ENCODE data around the gene AP3B1. TPM values are rescaled to one million over a fixed set of nuclear protein-coding genes. Genes with fewer than 3 reads are reported as not detected.

AP3B1 gene
- total and polyA plus RNA-seq, 3 experiments from 2014 or later, result 27.1 to 41.1 (median 40.3) TPM

DNA sequence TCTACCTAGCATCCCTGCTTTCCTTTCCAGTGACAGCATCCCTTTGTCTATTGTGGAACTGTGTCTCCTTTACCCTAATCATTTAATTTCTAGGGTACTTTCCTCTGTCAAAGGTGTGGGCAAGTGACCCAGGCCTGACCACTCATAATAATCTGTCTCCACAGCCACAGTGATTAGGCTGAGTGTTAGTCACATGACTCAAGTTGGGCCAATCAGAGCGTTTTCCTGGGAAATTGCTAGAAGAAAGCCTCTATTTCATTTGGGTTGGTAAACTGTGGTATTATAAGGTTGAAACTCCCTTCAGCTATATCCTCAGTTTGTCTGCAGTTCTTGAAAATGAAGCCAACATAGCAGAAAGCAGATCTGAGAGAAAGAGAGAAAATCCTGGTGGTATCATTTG lies 14.2 kb upstream of the AP3B1 start:
- Mint-ChIP-seq H3K27ac (no peak overlapping the region), H3K36me3 (no peaks in the 10 kb centered on the region), H3K27me3 (peaks cover 35 to 46% of the 10 kb centered on the region in 2 donors), H3K4me1 (no peaks in the 10 kb centered on the region), H3K4me3 (no peak overlapping the region), H3K9me3 (no peaks in the 10 kb centered on the region)
- no peaks in the 10 kb centered on the region for H3K9me3 ChIP-seq (ENCODE audit: low read length)
- peaks cover 3% of the 10 kb centered on the region for H3K27me3 ChIP-seq (ENCODE audit: insufficient read depth, low read length, poor library complexity, severe bottlenecking)
- H3K27ac ChIP-seq (ENCODE audit: low read depth, low read length), result no peak overlapping the region
- POLR2A ChIA-PET, result no interaction called here
- DNase-seq, result no peak
- H3K4me1 ChIP-seq (ENCODE audit: insufficient read depth, low read length), result no peaks in the 10 kb centered on the region
- no peak overlapping the region for H3K4me3 ChIP-seq (ENCODE audit: low read length)
- CTCF ChIA-PET, result no interaction called here
- H3K36me3 ChIP-seq (ENCODE audit: insufficient read depth, low read length), result no peaks in the 10 kb centered on the region

DNA sequence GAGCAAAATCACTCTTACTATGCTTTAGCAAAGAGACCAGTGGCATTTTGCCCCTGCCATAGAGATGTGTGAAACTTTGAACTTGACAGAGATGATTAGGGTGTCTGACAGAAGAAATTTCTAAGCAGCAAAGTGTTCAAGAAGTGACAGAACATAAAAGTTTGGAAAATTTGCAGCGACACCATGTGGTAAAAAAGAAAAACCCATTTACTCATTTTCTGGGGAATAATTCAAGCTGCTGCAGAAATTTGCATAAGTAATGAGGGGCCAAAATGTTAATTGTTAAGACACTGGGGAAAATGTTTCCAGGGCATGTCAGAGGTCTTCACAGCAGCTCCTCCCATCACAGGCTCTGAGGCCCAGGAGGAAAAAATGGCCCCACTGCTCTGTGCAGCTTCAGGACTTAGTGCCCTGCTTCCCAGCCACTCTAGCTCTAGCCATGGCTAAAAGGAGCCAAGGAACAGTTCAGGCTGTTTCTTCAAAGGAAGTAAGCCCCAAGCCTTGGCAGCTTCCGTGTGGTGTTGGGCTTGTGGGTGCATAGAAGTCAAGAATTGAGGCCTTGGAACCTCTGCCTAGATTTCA lies 6.1 kb upstream of the AP3B1 start:
- Mint-ChIP-seq H3K4me3 (no peak overlapping the region), H3K9me3 (no peaks in the 10 kb centered on the region), H3K4me1 (peaks cover 4 to 5% (median 5%) of the 10 kb centered on the region in 3 donors), H3K27me3 (peaks cover 18 to 23% of the 10 kb centered on the region in 2 donors), H3K27ac (peak overlapping the region in 1 of 8 donors; percentile 20), H3K36me3 (peaks cover 0 to 1% (median 0%) of the 10 kb centered on the region in 3 donors)
- no peak overlapping the region for H3K27ac ChIP-seq (ENCODE audit: low read depth, low read length)
- H3K4me3 ChIP-seq (ENCODE audit: low read length), result no peak overlapping the region
- ChIA-PET CTCF (interaction anchor here (0.7 to 1.5 kb wide), 5 partner anchors 10 to 58 kb away, joined by 3 to 8 read pairs (median 3); no protein-coding TSS in a partner anchor), POLR2A (no interaction called here)
- no peaks in the 10 kb centered on the region for H3K27me3 ChIP-seq (ENCODE audit: insufficient read depth, low read length, poor library complexity, severe bottlenecking)
- no peaks in the 10 kb centered on the region for H3K9me3 ChIP-seq (ENCODE audit: low read length)
- H3K4me1 ChIP-seq (ENCODE audit: insufficient read depth, low read length), result no peaks in the 10 kb centered on the region
- H3K36me3 ChIP-seq (ENCODE audit: insufficient read depth, low read length), result no peaks in the 10 kb centered on the region
- DNase-seq, result no peak

DNA sequence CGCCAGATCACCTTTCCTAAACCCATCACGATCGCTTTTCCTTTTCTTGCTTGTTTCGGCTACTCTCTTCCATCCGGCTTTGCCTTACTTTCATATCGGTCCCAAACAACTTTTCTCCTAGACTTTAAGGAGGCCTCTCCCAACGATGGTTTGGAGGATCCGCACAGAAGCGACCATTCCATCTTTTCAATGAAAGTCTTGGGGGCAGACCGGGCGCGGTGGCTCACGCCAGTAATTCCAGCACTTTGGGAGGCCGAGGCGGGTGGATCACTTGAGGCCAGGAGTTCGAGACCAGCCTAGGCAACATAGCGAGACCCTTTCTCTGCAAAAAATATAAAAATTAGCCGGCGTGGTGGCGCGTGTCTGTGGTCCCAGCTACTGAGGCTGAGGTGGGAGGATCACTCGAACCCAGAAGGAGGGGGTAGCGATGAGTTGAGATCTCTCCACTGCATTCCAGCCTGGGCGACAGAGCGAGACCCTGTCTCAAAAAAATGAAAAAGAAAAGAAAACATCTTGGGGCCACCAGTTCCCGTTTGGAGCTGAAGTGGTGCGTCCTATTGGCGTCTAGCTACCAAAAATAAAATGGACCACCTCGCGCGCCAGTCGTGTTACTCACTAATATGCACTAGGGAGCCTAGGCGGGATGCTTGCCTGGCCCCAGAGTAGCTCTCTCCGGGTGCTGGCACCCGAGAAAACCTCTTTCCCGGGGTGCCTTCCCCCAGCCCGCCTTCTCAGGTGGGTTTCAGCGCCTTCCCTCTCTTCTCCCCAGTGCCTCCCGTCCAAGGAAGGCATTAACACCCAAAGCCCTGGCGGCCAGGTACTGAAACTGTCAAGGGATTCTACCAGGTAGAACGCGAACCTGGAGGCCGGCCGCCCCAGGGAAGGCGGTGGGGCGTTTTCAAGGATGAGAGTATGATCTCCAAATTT lies 800 bp upstream of the AP3B1 start:
- DNase-seq, result peak; percentile 42 to 73 (median 53)
- H3K36me3 ChIP-seq (ENCODE audit: insufficient read depth, low read length), result no peaks in the 10 kb centered on the region
- peak overlapping the region; percentile 100 for H3K4me3 ChIP-seq (ENCODE audit: low read length)
- H3K9me3 Mint-ChIP-seq, result no peaks in the 10 kb centered on the region
- CTCF ChIA-PET, result interaction anchor here (0.7 to 6.4 kb wide), 7 partner anchors 9 to 838 kb away, joined by 3 to 73 read pairs (median 4); partner anchors contain the start of gene SCAMP1
- POLR2A ChIA-PET, result interaction anchor here (1.7 to 6.1 kb wide), 3 partner anchors 64 to 803 kb away, joined by 4 to 111 read pairs (median 16); partner anchors contain the start of genes SCAMP1 and WDR41
- no peaks in the 10 kb centered on the region for H3K9me3 ChIP-seq (ENCODE audit: low read length)
- H3K27me3 ChIP-seq (ENCODE audit: insufficient read depth, low read length, poor library complexity, severe bottlenecking), result no peaks in the 10 kb centered on the region
- peak overlapping the region; percentile 90 to 100 (median 99) for H3K4me3 Mint-ChIP-seq
- peaks cover 0 to 15% (median 1%) of the 10 kb centered on the region in 3 donors for H3K36me3 Mint-ChIP-seq
- peaks cover 32 to 41% (median 40%) of the 10 kb centered on the region in 3 donors for H3K4me1 Mint-ChIP-seq
- peaks cover 23% of the 10 kb centered on the region for H3K4me1 ChIP-seq (ENCODE audit: insufficient read depth, low read length)
- peaks cover 6 to 9% of the 10 kb centered on the region in 2 donors for H3K27me3 Mint-ChIP-seq
- H3K27ac Mint-ChIP-seq, result peak overlapping the region; percentile 93 to 100 (median 99)
- H3K27ac ChIP-seq (ENCODE audit: low read depth, low read length), result peak overlapping the region; percentile 93

DNA sequence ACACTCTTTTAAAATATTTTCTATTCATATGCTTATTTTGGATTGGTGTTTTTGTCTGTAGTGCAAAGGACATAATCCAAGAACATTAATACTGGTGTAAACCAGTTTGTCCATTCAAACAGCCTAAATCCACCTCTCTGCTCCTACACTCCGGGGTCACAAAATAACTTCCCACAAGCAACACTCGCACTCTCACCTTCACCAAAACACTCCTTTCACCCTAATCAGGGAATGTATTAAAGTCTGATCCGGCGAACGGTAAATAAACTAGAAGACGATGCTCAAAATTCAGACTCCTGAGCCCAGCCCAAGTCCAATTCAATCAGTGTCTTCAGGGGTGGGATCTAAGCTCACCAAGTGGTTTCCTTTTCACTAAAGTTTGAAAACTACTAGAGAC lies 649 bp downstream of the AP3B1 start:
- peak in 1 of 5 donors; percentile 4 for DNase-seq
- H3K27ac ChIP-seq (ENCODE audit: low read depth, low read length), result peak overlapping the region; percentile 93
- POLR2A ChIA-PET, result interaction anchor here (6.1 kb wide), 1 partner anchor 67 kb away, joined by 111 read pairs; the partner anchor contains the start of gene SCAMP1
- peak overlapping the region; percentile 90 to 100 (median 99) for H3K4me3 Mint-ChIP-seq
- H3K36me3 ChIP-seq (ENCODE audit: insufficient read depth, low read length), result no peaks in the 10 kb centered on the region
- peak overlapping the region; percentile 93 to 100 (median 99) for H3K27ac Mint-ChIP-seq
- peak overlapping the region; percentile 100 for H3K4me3 ChIP-seq (ENCODE audit: low read length)
- H3K9me3 Mint-ChIP-seq, result no peaks in the 10 kb centered on the region
- peaks cover 23% of the 10 kb centered on the region for H3K4me1 ChIP-seq (ENCODE audit: insufficient read depth, low read length)
- H3K36me3 Mint-ChIP-seq, result peaks cover 0 to 15% (median 1%) of the 10 kb centered on the region in 3 donors
- peaks cover 0 to 9% of the 10 kb centered on the region in 2 donors for H3K27me3 Mint-ChIP-seq
- CTCF ChIA-PET, result interaction anchor here (0.9 to 6.4 kb wide), 2 partner anchors 66 to 690 kb away, joined by 3 to 73 read pairs; partner anchors contain the start of gene SCAMP1
- H3K27me3 ChIP-seq (ENCODE audit: insufficient read depth, low read length, poor library complexity, severe bottlenecking), result no peaks in the 10 kb centered on the region
- H3K9me3 ChIP-seq (ENCODE audit: low read length), result no peaks in the 10 kb centered on the region
- peaks cover 45 to 55% (median 53%) of the 10 kb centered on the region in 3 donors for H3K4me1 Mint-ChIP-seq

DNA sequence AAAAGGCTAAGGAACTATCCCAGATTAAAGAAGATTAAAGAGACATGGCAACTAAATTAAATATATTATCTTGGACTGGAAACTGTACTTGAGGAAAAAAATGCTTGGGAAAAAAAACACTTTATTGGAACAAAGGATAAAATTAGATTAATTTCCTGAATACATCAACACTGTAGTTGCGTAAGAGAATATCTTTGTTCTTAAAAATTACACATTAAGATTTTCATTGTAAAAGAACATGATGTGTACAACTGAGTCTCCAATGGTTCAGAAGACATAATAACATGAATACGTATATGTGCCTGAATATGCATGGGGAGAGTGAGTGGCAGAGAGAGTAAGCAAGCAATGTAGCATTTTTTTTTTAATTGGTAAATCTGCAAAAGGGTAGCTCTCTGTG lies 2.8 kb downstream of the AP3B1 start:
- peak overlapping the region in 2 of 7 donors; percentile 25 to 86 for H3K4me3 Mint-ChIP-seq
- CTCF ChIA-PET, result interaction anchor here (1.9 to 6.4 kb wide), 2 partner anchors 24 to 68 kb away, joined by 4 to 73 read pairs; partner anchors contain the start of gene SCAMP1
- no peak overlapping the region for H3K4me3 ChIP-seq (ENCODE audit: low read length)

DNA sequence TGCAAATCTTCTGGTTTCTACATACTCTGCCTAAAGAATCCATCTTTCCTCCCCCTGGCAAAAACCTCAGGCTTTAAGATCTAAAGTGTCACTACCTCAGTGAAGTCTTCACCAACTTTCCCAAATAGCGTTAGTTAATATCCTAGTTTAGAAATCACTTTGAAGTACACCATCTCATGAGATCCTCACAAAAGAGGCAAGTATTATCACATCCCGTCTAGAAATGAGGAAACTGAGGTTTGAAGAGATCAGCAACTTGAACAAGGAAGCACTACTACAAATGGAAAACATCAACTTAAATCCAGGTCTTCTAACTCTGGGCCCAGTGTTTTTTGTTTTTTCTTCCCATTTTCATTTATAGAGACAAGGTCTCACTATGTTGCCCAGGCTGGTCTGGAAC lies 4.6 kb downstream of the AP3B1 start:
- H3K27me3 Mint-ChIP-seq, result peaks cover 0 to 8% of the 10 kb centered on the region in 2 donors
- Histone ChIP-seq H3K27me3 (ENCODE audit: insufficient read depth, low read length, poor library complexity, severe bottlenecking) (no peaks in the 10 kb centered on the region), H3K27ac (ENCODE audit: low read depth, low read length) (no peak overlapping the region), H3K4me3 (ENCODE audit: low read length) (no peak overlapping the region), H3K9me3 (ENCODE audit: low read length) (no peaks in the 10 kb centered on the region), H3K36me3 (ENCODE audit: insufficient read depth, low read length) (no peaks in the 10 kb centered on the region), H3K4me1 (ENCODE audit: insufficient read depth, low read length) (peaks cover 31% of the 10 kb centered on the region)
- POLR2A ChIA-PET, result no interaction called here
- H3K36me3 Mint-ChIP-seq, result peaks cover 0 to 11% (median 8%) of the 10 kb centered on the region in 3 donors
- H3K4me3 Mint-ChIP-seq, result no peak overlapping the region
- peaks cover 66 to 85% (median 79%) of the 10 kb centered on the region in 3 donors for H3K4me1 Mint-ChIP-seq
- DNase-seq, result no peak
- peak overlapping the region in 4 of 8 donors; percentile 10 to 63 (median 58) for H3K27ac Mint-ChIP-seq
- H3K9me3 Mint-ChIP-seq, result no peaks in the 10 kb centered on the region
- CTCF ChIA-PET, result no interaction called here

More for the DNA sequence above, 2.8 kb downstream of the AP3B1 start:
- H3K27me3 ChIP-seq (ENCODE audit: insufficient read depth, low read length, poor library complexity, severe bottlenecking), result no peaks in the 10 kb centered on the region
- H3K36me3 ChIP-seq (ENCODE audit: insufficient read depth, low read length), result no peaks in the 10 kb centered on the region
- Mint-ChIP-seq H3K36me3 (peaks cover 0 to 15% (median 1%) of the 10 kb centered on the region in 3 donors), H3K9me3 (no peaks in the 10 kb centered on the region), H3K27me3 (peaks cover 0 to 9% of the 10 kb centered on the region in 2 donors), H3K27ac (peak overlapping the region in 2 of 8 donors; percentile 4 to 69), H3K4me1 (peaks cover 55 to 73% (median 68%) of the 10 kb centered on the region in 3 donors)
- POLR2A ChIA-PET, result interaction anchor here (1.4 to 6.1 kb wide), 2 partner anchors 69 kb away, joined by 3 to 111 read pairs; partner anchors contain the start of gene SCAMP1
- H3K27ac ChIP-seq (ENCODE audit: low read depth, low read length), result no peak overlapping the region
- no peak for DNase-seq
- peaks cover 23% of the 10 kb centered on the region for H3K4me1 ChIP-seq (ENCODE audit: insufficient read depth, low read length)
- H3K9me3 ChIP-seq (ENCODE audit: low read length), result no peaks in the 10 kb centered on the region

DNA sequence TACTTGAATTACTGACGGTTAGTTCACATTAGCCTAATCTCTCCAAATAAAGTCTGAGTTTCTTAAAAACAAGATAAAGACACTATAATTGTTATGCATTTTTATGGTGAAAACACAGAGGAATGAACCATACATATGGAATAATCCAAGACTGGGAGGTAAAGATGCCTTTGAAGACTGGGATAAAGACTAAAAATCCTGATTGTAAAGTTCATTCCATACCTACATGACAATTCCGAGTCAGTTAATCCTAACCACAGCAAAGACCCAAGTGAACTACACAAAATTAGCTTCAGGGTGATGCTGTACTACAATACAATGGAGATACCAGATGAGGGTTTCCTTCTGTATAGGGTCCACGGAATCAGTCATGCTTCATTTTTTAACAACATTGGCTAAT lies 6.3 kb downstream of the AP3B1 start:
- H3K4me3 ChIP-seq (ENCODE audit: low read length), result no peak overlapping the region
- H3K27me3 ChIP-seq (ENCODE audit: insufficient read depth, low read length, poor library complexity, severe bottlenecking), result no peaks in the 10 kb centered on the region
- no peak for DNase-seq
- H3K9me3 ChIP-seq (ENCODE audit: low read length), result no peaks in the 10 kb centered on the region
- H3K27ac Mint-ChIP-seq, result no peak overlapping the region
- H3K4me1 ChIP-seq (ENCODE audit: insufficient read depth, low read length), result peaks cover 22% of the 10 kb centered on the region
- no peaks in the 10 kb centered on the region for H3K36me3 ChIP-seq (ENCODE audit: insufficient read depth, low read length)
- H3K36me3 Mint-ChIP-seq, result peaks cover 0 to 8% (median 2%) of the 10 kb centered on the region in 3 donors
- H3K27ac ChIP-seq (ENCODE audit: low read depth, low read length), result no peak overlapping the region
- H3K4me1 Mint-ChIP-seq, result peaks cover 66 to 86% (median 81%) of the 10 kb centered on the region in 3 donors
- ChIA-PET POLR2A (no interaction called here), CTCF (no interaction called here)
- no peak overlapping the region for H3K4me3 Mint-ChIP-seq
- no peaks in the 10 kb centered on the region for H3K9me3 Mint-ChIP-seq
- no peaks in the 10 kb centered on the region for H3K27me3 Mint-ChIP-seq

Measured in CD8-positive, alpha-beta memory T cell (primary cell).